Adrenal gland (tissue), 12 donors: ENCODE data around the gene C16orf96. TPM values are rescaled to one million over a fixed set of nuclear protein-coding genes. Genes with fewer than 3 reads are reported as not detected.

Experiments
- DNase-seq, 7 donors: peaks; one replicate each; pipeline ENCODE4 v3.0.0-alpha.2; 2019 to 2020
- H3K27ac ChIP-seq, 5 donors: fragments of 200-600 bp; sonication (generic) in 4 of 5; 1 replicate in 3 of 5; 2 replicates in 2 of 5; pipeline versions ENCODE4 v1.5.1 to v1.8.0; 2016 to 2020; ENCODE audit warnings: mild to moderate bottlenecking in 1 of 5
- H3K27me3 ChIP-seq: fragments of 200-600 bp; 2 replicates; pipeline ENCODE4 v1.8.0; 2021
- H3K36me3 ChIP-seq, 2 donors: fragments of 200-600 bp; replicated peaks in 1 of 2; 1 replicate in 1 of 2; 2 replicates in 1 of 2; pipeline versions ENCODE4 v1.5.1 to v1.8.0; 2018 to 2022
- H3K4me1 ChIP-seq, 2 donors: fragments of 200-600 bp; replicated peaks in 1 of 2; 1 replicate in 1 of 2; 2 replicates in 1 of 2; pipeline versions ENCODE4 v1.5.1 to v1.8.0; 2018 to 2021
- H3K4me3 ChIP-seq, 4 donors: fragments of 200-600 bp; sonication (generic) in 3 of 4; one replicate each; pipeline ENCODE4 v1.5.1; 2016 to 2018
- H3K9me3 ChIP-seq, 3 donors: fragments of 200-600 bp; sonication (generic) in 1 of 3; replicated peaks in 1 of 3; 1 replicate in 2 of 3; 2 replicates in 1 of 3; pipeline versions ENCODE4 v1.5.1 to v1.8.0; 2016 to 2021
- POLR2A ChIP-seq, 2 donors: fragments of 450-650 bp; IDR thresholded peaks; one replicate each; pipeline ENCODE4 v1.6.1; 2017; ENCODE audit warnings: antibody characterized with exemption in 2 of 2, mild to moderate bottlenecking in 2 of 2, moderate library complexity in 1 of 2
- WGBS, 4 donors: extraction: QIAGEN DNeasy Blood & Tissue Kit in 2 of 4; methylation state at CpG; one replicate each; pipeline versions ENCODE4 v1.1.5 to v1.1.7; 2013 to 2017; 5-methylcytosine and 5-hydroxymethylcytosine counted together
- intact Hi-C, 2 donors: fragments of 100-400 bp; cut with DNase I; formaldehyde crosslinking; loops; one replicate each; pipeline versions ENCODE4 v1.14.1 to v1.15.0; 2022 to 2023
- polyA plus RNA-seq, 3 donors: library from polyadenylated mRNA; stranded (reverse); fragments of 200-250 nt in 2 of 3; fragments of 350-450 nt in 1 of 3; fragmentation: Illumina TruSeq in 1 of 3; extraction: RNeasy Lipid Tissue Mini Kit (QIAGEN cat#74804) in 1 of 3; gene quantifications; one replicate each; pipeline ENCODE4 v1.2.3, GENCODE V29; 2013 to 2014
- total RNA-seq, 9 donors: library from RNA; depleted of rRNA in 4 of 9; stranded (reverse); fragments of >200 nt in 4 of 9; fragments of 120-200 nt in 1 of 9; fragmentation: NEBNext Ultra II Directional in 1 of 9; extraction: Animal tissue kit (Norgen Biotek cat#: 25700) in 1 of 9; gene quantifications; one replicate each; pipeline versions ENCODE4 v1.1.0 to v1.2.4, GENCODE V29; 2013 to 2023
- TF ChIP-seq, protein P1 (sequence below), 6 experiments: fragments of 450-650 bp in 4 of 6; fragments of 200-600 bp in 2 of 6; sonication (generic) in 1 of 6; IDR thresholded peaks; 1 replicate in 5 of 6; 2 replicates in 1 of 6; pipeline versions ENCODE4 v1.5.1 to v1.8.0; 2016 to 2021; ENCODE audit warnings: antibody characterized with exemption in 6 of 6, mild to moderate bottlenecking in 2 of 6, moderate library complexity in 1 of 6
- donor health status: healthy with polysubstance abuse.
- donor health status: Bipolar disorder and iron deficiency.
- donor health status: DM: yes; HTN: yes; CAD: no.
- donor health status: DM: no; HTN: no; CAD: no.
- donor health status: DM: no; HTN: no; CAD: no.
- donor health status: DM: yes; HTN: yes; CAD: no.

C16orf96 gene
- total and polyA plus RNA-seq, 12 donors = 0.07 to 0.61 (median 0.28) TPM; not detected in 1

DNA sequence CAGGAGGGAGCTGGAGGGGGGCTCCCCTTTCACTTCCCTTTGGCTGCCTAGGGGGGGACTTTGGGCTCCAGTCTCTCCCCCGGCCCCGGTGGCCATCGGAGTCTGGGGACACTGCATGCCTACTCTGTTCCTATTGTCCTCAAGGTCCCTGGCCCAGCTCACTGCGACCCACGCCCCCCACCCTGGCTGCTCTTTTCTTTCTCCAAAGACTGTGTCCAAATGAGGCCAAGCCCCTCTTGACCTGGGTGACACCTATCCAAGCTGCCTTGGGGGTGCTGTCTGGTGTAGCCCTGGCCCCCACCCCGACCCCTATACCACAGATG is 45.7 kb downstream of the C16orf96 start:
- H3K27ac ChIP-seq = no peak overlapping the region
- intact Hi-C loops = no loop called here

DNA sequence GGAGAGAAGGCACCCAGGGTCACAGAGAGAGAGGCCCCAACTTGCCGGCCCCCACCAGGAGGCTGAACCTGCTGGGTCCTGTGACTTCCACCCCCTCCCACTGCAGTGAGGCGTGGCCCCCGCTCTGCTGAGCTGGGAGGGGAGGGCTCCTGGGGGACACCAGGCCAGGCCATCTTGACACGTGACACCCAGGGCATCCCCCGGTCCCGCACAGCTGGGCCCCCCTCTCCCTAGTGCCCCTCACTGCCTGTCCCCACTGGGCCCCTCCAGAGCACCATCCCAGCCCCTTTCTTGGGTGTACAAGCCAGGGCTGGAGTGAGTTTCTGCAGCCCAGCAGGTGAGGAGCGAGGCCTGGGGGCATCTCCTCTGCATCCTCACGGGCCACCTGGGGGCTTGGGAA is 46.2 kb downstream of the C16orf96 start:
- WGBS, 4 donors = 66 to 83% (median 74%) methylated on average over 1 to 8 of the region's 8 CpGs
- Histone ChIP-seq H3K27ac (no peak overlapping the region), H3K4me3 (no peak overlapping the region), H3K27me3 (no peaks in the 10 kb centered on the region), H3K4me1 (peaks cover 0 to 11% of the 10 kb centered on the region in 2 donors), H3K36me3 (no peaks in the 10 kb centered on the region), H3K9me3 (no peaks in the 10 kb centered on the region)
- no peak for DNase-seq
- intact Hi-C loops = no loop called here
- no peak for TF ChIP-seq POLR2A (IDR thresholded peaks at IDR 0.05)
- TF ChIP-seq, protein P1, sequence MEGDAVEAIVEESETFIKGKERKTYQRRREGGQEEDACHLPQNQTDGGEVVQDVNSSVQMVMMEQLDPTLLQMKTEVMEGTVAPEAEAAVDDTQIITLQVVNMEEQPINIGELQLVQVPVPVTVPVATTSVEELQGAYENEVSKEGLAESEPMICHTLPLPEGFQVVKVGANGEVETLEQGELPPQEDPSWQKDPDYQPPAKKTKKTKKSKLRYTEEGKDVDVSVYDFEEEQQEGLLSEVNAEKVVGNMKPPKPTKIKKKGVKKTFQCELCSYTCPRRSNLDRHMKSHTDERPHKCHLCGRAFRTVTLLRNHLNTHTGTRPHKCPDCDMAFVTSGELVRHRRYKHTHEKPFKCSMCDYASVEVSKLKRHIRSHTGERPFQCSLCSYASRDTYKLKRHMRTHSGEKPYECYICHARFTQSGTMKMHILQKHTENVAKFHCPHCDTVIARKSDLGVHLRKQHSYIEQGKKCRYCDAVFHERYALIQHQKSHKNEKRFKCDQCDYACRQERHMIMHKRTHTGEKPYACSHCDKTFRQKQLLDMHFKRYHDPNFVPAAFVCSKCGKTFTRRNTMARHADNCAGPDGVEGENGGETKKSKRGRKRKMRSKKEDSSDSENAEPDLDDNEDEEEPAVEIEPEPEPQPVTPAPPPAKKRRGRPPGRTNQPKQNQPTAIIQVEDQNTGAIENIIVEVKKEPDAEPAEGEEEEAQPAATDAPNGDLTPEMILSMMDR (IDR thresholded peaks at IDR 0.05) = no peak

More for the DNA sequence above, 45.7 kb downstream of the C16orf96 start:
- H3K4me3 ChIP-seq = no peak overlapping the region
- H3K4me1 ChIP-seq = peaks cover 0 to 11% of the 10 kb centered on the region in 2 donors
- TF ChIP-seq, protein P1 (IDR thresholded peaks at IDR 0.05) = no peak
- no peak for TF ChIP-seq POLR2A (IDR thresholded peaks at IDR 0.05)
- H3K36me3 ChIP-seq = no peaks in the 10 kb centered on the region
- H3K27me3 ChIP-seq = no peaks in the 10 kb centered on the region
- DNase-seq = no peak
- 43 to 63% (median 58%) methylated on average over 3 to 6 of the region's 6 CpGs for WGBS, 4 donors
- no peaks in the 10 kb centered on the region for H3K9me3 ChIP-seq

DNA sequence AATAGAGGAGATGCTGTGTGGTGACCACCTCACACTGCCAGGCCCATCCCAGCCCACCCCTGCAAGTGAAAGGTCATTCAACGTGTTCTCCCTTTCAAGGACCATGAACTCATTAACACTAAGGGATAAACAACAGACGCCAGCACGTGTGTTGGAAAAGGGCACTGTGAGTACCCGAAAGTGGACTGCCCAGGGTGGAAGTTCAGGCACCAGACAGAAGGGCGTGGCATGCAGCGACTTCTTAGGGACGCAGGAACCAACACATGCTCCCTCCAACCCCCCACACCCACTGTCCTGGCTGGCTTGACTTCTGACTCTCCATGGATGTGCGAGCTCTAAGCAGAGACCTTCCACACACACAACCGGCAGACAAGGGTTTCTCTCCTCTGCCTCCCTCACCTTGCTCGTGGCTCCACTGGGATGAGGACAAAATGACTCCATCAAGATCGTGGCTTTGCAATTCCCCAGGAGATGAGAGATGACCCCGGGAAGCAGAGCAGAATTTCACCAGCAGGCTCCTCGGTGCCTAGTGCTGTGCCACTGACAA is 47.6 kb downstream of the C16orf96 start:
- no peak overlapping the region for H3K27ac ChIP-seq
- intact Hi-C loops = no loop called here

DNA sequence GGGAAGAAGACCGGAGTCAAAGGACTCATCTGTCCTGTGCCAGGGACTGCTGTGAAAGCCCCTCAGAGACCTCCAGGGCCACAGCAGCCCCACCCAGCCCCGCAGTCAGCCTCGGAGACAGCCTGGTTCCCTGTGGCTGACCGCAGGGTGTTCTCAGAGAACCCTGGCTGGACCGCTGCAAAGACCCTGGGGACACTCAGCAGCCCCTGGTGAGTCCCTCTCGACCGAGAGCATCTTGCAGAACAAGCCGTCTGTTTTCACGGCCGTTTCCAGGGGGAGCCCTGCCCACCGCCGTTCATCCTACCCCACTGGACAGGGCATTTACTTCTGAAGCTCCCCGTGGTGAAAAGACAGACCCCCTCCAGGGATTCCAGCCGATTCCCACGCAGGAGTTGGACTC is 48.3 kb downstream of the C16orf96 start:
- peaks cover 0 to 11% of the 10 kb centered on the region in 2 donors for H3K4me1 ChIP-seq
- no peaks in the 10 kb centered on the region for H3K9me3 ChIP-seq
- H3K4me3 ChIP-seq = no peak overlapping the region
- DNase-seq = no peak
- no peak overlapping the region for H3K27ac ChIP-seq
- H3K27me3 ChIP-seq = no peaks in the 10 kb centered on the region
- H3K36me3 ChIP-seq = peaks cover 0 to 17% of the 10 kb centered on the region in 2 donors
- intact Hi-C loops = no loop called here
- no peak for TF ChIP-seq POLR2A (IDR thresholded peaks at IDR 0.05)
- TF ChIP-seq, protein P1 (IDR thresholded peaks at IDR 0.05) = no peak
- WGBS, 4 donors = 61 to 84% (median 74%) methylated on average over 4 to 15 of the region's 15 CpGs

More for the DNA sequence above, 47.6 kb downstream of the C16orf96 start:
- Histone ChIP-seq H3K4me3 (no peak overlapping the region), H3K36me3 (peaks cover 0 to 11% of the 10 kb centered on the region in 2 donors), H3K4me1 (peaks cover 0 to 11% of the 10 kb centered on the region in 2 donors), H3K27me3 (no peaks in the 10 kb centered on the region), H3K9me3 (no peaks in the 10 kb centered on the region)
- 63 to 91% (median 75%) methylated on average over 10 to 13 of the region's 13 CpGs for WGBS, 4 donors
- TF ChIP-seq, protein P1 (IDR thresholded peaks at IDR 0.05) = no peak
- TF ChIP-seq POLR2A (IDR thresholded peaks at IDR 0.05) = no peak
- DNase-seq = no peak
